ENCODE data around the gene RUNX3.

The RUNX3 gene

DNA sequence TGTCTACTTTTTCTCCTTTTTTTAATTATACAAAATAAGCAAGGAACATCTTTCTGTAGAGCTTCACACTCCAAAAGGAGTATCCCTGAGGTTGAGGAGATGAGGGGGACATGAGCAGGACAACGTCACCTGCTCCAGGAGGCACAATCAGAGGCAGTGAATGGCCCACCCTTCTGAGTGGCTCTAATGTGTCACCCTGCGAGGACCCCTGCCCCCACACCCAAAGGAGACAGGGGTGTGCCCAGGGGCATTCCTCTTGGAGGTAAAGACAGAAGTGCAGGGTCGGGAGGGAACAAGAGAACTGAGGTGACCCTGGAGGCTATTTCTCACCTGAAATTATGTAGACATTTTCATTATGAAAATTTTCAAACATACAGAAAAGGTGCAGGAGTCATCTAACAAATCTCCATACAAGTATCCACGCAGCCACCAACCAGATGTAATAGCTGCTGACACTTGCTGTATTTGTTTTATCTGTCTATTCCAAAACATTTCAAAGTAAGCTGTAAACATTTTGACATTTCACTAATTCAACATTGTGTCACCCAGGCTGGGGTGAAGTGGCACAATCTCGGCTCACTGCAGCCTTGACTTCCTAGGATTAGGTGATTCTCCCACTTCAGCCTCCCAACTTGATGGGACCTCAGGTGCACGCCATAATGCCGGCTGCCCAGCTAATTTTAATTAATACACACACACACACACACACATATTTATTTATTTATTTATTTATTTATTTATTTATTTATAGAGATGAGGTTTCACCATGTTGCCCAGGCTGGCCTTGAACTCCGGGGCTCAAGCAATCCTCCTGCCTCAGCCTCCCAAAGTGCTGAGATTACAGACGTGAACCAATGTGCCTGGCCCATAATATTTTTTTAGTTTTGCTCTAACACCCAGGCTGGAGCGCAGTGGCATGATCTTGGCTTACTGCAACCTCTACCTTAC lies 70.7 kb downstream of the RUNX3 start:
- no peak for DNase-seq

DNA sequence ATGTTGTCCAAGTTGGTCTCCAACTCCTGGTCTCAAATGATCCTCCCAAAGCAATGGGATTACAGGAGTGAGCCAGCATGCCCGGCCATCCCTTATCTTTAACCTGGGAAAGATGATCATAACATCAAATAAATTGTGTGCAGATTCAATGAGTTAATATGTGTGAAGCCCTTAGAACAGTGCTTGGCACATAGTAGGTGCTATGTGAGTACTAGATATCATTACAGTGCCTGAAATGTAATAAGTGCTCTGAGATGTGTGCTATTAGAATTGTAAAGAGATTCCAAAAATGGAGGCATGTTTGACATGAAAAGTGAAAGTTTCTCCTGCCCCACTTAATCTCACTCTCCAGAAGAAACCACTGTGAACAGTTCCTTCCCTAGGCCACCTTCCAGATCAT lies 71.8 kb downstream of the RUNX3 start:
- DNase-seq = no peak

DNA sequence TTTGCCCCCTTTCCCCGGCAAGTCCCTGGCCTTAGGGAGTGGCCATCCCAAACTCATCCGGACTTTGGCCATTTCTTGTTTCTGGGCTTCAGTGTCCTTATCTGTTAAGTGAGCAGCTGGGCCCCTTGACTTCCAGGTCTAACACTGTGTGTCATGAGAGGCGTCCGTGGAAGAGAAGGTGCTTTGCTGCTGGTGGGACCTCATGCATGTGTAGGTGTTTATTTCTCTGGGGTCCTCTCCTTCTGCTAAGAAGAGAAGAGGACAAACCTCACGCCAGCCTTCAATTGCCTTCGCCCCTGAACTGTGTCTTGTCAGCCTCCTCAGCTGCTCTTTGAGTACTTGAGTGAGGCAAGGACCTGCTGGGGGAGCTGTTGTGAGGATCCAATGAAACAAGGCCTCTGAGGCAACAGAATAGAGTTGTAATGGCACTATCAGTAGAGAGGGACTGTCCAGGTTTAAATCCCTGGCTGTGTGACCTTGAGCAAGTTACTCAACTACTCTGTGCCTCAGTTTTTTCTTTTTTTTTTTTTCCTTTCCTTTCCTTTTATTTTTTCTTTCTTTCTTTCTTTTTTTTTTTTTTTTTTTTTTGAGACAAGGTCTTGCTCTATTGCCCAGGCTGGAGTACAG lies 72.5 kb downstream of the RUNX3 start:
- DNase-seq = no peak

DNA sequence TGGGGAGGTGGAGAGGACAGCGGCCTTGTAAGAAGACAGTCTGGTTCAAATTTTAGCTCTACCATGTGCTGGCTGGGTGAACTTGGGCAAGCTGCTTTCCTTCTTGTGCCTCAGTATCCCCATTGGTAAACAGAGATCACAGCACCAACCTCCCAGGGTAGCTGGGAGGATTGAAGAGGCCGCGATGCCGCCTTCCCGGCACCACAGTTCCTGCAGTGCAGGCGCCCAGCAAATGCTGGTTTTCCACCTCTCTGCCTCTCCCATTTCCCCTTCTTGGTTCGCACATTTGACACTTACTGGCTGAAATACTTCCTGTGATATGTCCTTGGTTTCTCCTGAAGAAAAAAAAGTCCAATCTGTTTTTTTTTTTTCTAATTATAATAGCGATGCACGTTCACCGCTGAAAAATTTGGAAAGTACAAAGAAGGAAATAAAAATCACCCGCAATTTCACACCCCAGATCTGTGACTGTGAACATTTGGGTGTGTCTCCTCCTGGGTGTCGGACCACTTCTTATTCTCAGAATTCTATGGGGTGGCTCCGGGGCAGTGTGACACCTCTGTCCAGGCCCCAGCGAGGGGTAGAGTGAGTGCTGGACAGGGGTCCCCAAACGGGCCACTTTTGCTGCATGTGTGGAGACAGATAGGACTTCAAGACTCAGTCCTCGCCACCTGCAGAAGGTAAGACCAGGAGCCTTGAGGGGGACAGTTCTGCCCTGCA lies 73.1 kb downstream of the RUNX3 start:
- no peak for DNase-seq

DNA sequence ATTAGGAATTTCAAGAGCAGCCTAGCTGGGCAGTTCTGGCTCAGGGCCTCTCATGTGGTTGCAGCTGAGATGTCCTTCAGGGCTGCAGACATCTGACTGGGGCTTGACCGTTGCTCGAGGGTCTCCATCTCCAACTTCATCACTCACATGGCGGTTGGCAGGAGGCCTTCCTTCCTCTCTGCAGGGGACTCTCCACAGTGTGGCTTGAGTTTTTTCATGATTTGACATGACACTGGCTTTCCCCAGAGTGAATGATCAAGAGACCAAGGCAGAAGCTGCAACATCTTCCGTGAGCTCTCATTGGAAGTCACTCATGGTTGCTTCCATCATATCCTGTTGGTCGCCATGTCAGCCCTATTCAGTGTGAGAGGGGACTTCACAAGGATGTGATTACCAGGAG lies 74.6 kb downstream of the RUNX3 start:
- no peak for DNase-seq

DNA sequence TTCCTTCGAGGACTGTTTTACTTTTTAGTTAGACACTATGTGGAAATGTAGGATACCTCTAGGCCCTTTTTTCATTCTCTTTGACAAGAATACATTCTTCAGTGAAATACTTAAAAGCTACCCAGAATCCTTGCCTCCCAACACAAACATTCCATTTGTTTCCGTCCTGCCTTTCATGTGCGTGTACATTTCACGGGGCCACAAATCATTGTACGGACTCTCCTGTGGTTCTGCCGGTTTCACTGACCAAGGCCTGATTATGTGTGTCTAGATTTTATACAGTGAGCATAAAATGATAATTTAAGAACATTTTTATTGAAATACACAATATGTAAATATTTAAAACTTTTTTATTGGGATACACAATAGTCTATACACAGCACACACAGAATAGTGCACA lies 76.4 kb downstream of the RUNX3 start:
- DNase-seq = no peak

DNA sequence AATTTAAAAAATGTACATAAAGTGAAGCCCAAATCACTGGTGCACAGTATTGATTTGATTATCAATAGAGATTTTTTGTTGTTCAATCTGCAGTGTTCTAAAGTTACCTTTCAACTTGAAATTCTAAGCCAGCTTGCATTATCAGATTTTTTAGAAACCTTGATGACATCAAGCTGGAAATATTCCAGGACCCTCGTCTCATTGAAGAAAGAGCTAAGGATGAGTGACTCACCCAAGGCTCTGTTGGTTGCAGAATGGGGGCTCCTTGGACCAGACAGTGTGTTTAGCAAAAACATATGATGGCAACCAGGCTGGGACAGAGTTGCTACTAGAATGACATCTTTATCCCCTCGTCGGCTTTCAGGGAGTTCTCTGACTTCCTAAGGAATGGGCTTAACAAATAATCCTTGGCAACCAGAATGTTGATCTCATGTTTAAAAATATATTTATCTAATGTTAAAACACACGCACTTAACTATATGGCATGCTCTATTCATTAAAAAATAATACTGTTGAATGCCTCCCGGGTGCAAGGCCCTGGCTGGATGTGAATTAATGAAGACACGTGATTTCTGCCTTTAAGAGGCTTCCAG lies 79.7 kb downstream of the RUNX3 start:
- no peak for DNase-seq

DNA sequence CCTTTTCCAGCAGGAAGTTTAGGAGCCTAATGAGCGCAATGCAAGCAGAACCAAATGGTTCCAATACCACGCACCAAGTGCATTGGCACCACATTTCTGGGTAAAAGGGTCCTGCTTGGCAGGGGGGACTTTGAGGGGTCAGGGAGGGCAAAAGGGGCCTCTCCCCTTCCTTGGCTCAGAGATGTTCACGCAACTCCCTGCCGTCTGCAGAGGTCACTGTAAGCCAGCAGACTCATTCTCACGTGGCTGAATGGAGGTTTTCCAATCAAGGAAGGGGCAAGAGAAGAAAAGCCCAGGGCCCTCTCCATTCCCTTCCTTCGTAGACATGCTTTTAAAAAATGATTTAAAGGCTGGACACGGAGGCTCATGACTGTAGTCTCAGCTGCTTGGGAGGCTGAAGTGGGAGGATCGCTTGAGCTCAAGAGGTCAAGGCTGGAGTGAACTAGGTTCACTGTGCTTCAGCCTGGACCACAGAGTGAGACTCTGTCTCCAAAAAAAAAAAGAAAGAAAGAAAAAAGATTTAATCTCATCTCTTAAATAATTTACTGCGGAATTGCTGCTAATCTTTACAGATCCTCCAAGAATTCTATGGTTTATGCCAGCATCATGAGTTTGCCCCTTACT lies 80.3 kb downstream of the RUNX3 start:
- peak; percentile 43 for DNase-seq
